ENCODE data around the gene FAIM2.

Gene FAIM2

DNA sequence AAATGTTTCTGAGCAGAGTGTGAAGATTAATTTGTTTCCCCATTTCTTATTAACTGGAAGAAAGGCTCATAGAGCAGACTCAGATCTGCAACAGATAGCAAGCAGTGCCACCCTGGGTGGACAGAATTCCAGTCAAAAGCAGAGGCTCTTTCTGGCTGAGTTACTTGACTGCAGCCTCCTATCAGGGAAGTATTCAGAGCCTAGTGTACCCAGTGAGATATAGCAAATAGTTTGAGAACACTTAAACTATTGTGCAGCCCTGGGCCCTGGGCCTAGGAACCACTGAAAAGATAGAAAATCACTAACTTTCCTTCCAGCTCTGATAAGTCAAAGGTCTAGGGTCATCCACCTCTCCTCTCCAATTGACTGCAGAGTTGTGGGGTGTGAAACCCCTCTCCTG lies 35.6 kb upstream of the FAIM2 start:
- no peak for DNase-seq

GRCh38 chr12:49937639-49938300 lies 34.1 kb upstream of the FAIM2 start:
- no peak for DNase-seq

DNA sequence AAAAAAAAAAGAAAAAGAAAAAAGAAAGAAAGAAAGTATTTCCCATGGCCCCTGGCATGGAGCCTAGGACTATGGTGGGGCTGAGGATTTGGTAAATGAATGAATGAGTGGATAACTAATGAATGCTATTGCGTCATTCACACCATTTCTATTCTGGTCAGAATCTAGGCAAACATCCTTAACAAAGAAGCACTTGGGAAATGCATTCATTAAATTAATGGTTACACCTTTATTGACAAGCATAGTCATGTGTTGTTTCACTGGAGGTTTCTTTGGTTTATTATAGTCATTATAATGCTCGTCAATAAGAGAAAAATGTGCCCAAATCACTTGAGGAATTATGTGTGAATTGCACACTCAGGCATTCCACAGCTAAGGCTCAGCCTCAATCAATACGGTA lies 33.2 kb upstream of the FAIM2 start:
- no peak for DNase-seq

- DNase-seq, result no peak
These were observed 30.8 kb upstream of the FAIM2 start for GRCh38 chr12:49934505-49934904.

DNA sequence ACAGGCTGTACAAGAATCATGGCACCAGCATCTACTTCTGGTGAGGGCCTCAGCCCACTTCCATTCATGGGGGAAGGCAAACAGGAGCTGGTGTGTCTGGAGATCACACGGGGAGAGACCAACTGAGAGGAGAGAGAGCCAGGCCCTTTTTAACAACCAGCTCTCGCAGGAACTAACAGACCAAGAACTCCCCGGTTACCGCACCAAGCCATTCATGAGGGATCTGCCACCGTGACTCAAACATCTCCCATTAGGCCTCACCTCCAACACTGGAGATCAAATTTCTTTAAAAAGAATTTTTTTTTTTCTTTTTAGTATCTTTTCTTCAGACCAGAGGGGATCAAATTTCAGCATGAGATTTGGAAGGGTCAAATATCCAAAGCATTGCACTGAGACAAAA lies 30.1 kb upstream of the FAIM2 start:
- DNase-seq, result no peak

DNA sequence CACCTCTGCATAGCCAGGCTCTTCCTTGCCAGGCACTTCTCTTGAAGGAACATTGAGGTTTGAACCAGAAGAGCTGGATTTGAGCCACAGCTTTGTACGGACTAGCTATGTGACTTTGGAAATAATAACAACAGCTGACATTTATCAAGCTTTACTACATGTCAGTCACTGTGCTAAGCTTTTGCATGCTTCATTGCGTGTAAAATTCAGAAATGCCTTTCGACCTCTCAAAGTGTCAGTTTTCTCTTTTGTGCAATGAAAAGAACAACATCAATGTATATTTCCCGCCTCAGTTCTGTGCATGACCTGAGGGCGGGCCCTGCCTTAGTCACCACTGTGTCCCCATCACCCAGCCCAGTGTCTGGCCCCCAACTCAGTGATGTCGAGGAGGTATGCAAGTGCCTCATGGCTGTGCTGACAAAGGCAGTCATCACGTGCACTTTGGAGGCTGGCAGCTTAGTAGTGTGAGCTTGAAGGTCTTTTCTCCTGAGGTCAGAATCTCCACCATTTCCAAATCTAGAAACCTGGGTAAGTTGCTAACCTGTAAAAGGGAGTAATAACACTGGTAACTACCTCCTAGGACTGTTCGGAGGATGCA lies 28.9 kb upstream of the FAIM2 start:
- no peak for DNase-seq

DNA sequence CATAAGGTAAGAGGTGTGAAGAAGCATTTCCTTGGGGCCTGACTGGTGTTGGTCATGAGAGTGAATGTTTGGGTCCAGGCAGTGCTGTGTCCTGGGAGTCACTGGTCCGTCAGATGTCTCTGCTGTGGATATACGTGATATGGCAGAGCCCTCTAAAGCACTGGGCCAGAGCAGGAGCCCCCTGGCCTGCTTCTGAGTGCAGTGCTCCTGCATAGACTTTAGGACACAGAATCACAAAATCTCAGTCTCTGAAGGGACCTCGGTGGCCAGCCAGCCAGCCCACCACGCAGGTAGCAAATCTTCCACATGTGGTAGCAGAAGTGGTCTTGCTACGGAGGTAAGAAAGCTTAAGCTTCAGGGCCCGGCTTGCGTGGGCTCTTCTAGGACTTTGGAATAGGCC lies 28.3 kb upstream of the FAIM2 start:
- no peak for DNase-seq

DNA sequence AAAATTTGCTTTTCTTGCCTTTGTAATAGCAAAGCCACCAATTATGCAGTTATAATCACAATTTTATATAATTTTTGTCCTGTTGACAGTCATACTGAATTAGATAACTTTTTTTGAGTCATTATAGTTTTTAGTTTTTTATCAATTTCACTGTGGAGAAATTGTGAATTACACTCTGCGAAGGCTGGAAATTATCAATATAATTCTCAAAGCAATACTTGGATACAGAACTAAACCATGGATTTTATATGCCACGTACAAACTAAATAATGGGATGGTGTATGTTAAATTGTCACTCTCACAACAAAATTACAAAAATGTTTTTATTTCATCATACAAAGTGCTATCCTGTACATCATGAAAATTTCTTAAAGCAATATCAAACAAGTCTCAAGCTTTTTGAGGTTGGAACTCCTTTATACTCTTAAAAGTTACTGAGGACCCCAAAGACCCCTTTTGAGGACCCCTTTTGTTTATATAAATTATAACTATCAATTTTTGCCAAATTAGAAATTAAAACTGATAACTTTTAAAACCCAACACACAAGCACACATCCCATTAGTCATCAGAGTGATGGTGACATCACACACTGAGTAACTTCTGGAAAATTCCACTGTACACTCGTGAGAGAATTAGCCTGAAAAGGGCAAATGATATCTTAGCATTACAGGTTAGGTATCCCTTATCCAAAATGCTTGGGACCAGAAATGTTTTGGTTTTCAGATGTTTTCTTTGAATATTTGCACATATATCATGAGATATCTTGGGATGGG lies 27.0 kb upstream of the FAIM2 start:
- no peak for DNase-seq

DNA sequence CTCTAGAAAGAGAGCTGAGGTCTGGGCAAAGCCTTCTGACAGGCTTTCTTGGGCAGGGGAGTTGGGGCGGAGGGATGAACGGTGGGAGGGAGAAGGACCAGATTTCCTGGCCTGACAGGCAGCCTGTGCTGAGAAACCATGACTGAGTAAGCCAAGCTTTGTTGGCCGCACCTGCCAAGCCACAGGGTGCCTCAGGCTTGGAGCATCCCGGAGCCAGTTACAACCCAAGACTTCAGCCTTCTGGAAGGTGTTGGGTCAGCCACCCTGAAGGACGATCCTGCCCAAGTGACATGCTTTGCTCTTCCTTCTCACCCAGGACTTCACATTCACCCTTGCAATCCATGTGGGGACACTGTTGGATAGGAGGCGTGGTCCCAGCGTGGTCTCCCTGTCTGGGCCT lies 25.9 kb upstream of the FAIM2 start:
- DNase-seq, result no peak

- DNase-seq, result no peak
These were observed 24.8 kb upstream of the FAIM2 start for GRCh38 chr12:49928471-49928870.

GRCh38 chr12:49925433-49926204 lies 21.9 kb upstream of the FAIM2 start:
- no peak for DNase-seq

DNA sequence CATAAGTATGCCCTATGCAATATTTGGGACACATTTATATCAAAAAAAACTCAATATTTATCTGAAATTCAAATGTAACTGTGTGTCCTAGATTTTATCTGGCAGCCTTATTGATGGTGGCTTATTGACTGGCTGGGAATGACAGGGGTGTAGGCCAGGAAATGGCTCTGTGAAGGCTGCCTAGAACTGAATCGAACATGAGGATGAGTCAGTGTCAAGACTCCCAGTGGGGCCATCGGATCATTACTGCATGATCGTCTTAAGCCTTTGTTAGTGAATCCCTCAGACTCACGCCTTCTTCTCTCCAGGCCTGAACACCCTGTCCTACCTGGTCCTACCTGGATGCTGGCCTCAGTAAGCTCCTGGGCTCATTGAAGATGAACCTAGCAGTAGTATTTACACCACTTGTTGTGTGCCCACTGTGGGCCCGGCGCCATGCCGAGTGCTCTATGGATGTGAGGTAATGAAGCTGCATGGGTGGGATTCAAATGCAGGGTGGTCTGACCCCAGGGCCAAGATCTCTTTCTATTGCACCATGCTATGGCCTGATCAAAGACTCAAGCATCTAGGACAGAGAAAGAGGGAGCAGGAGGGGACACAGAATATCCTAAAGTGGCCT lies 21.0 kb upstream of the FAIM2 start:
- no peak for DNase-seq

DNA sequence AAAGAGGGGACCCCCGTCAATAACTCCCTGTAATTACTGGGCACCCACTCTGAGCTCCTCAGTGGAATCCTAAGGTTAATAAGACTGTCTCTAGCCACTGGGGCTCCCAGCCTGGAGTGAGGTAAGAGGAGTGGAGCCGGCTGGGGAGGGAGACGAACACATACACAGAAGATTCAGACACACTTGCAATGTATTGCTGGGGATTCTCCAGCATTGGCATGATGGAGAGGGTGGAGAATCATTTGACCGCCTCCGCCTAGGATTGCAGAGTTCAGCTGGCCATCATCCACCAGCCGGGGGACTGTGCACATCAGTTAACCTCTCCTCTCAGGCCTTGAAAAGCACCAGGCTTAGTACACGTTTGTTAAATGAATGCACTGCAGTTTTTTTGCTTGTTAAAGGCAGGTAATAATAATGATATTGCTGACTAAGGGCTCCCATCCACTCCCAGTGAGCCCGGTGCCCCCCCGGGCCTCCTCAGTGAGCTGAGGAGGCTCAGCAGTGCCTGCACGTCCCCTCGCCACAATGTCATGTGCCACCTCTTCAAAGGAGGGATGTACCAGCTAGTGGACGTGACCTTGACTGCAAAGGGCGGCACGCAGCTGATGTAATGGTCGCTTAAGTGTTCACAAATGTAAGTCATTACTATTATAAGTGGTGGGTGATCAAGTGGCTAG lies 20.3 kb upstream of the FAIM2 start:
- DNase-seq, result no peak

DNA sequence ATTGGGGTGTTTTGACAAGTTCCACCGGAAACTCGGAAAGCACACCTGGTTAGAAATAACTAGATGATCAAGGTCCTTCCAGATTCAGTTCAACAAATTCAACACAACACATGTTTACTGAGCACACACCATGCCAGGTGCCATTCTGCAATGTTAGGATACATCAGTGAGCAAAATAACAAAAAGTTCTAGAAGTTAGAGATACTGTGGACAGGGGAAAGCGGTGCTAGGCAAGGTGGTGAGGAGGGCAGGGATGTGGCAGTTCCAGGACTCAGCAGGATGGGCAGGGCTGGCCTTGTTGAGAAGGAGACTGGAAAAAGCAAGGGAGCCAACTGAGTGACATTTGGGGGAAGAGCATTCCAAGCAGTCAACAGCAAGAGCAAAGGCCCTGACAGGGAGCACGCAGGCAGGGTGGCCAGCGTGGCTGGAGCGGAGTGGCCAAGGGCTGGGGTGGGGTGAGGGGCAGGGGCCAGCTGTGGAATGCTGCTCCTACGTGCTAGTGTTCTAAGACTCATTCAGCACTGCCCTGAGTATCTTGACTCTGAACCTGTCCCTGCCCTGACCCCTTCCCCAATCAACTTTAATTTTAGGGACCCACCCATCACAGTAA lies 19.4 kb upstream of the FAIM2 start:
- no peak for DNase-seq

- no peak for DNase-seq
These were observed 18.8 kb upstream of the FAIM2 start for GRCh38 chr12:49922349-49923034.

DNA sequence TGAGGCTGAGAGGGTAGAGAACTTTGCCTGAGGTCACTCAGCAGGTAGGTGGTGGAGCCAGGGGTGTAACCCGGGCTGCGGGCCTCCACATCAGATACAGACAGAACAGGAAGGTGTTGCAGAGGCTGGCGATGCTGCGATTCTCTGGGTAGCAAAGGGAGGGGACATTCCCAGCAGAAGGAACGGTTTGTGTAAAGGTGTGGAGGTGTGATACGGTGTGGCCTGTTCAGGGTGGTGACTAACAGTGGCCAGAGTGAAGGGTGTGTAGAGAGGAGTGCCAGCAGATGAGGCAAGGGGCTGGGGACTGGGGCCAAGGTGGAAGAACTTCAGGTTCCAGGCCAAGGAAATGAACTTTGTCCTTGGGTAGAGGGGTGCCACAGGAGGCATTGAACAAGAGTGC lies 18.2 kb upstream of the FAIM2 start:
- no peak for DNase-seq

DNA sequence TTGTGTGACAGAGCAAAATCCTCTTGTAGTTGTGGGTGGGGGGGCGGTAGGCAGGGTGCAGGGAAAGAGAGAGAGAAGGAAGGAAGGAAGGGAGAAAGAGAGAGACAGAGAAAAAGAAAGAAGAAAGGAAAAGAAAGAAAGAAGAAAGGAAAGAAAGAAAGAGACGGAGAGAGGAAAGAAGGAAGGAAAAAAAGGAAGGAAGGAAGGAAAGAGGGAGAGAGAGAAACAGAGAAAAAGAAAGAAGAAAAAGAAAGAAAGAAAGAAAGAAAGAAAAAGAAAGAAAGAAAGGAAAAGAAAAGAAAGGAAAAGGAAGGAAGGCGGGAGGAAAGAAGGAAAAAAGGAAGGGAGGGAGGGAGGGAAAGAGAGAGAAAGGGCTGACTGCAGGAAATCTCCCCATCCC lies 17.6 kb upstream of the FAIM2 start:
- no peak for DNase-seq

DNA sequence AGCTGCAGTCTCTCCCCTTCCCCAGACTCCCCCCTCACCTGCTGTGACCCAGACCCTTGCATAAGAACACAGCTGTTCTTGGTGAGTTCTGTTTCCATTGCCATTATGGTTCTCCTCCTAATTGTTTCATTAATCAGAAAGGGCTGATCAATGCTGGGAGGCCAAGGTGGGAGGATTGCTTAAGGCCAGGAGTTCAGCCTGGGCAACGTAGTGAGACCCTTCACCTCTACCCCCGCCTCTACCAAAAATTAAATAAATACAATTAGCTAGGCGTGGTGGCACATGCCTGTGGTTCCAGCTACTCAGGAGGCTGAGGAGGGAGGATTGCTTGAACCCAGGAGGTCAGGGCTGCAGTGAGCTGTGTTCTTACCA lies 17.2 kb upstream of the FAIM2 start:
- no peak for DNase-seq

DNA sequence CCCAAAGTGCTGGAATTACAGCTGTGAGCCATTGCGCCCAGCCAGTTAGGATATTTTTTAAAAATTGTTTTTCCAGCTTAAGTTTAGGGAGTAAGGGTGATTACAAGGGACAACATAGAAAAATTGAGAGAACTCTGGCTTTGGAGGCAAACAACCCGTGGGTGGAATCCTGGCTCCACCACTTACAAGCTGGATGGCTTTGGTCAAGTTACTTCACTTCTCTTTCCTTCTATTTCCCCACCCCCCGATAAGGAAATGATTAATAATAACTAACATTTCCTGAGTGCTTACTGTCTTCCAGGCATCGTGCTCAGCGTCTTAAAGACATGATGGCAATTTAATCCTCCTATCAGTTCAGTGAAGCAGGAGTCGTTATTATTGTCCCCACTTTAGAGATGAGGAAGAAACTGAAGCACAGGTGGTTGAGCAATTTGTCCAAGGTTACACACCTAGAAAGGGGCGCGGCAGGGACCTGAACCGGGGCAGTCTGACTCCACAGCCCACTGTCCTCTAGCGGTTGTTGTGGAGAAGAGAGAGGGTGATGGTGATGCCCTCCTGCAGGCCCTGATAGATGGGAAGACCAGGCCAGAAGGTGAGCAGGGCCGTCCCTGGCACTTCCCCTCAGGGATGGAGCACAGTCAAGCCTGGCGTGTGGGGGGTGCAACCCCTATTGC lies 16.7 kb upstream of the FAIM2 start:
- DNase-seq, result no peak

GRCh38 chr12:49917788-49918173 lies 14.1 kb upstream of the FAIM2 start:
- DNase-seq, result no peak

- DNase-seq, result no peak
These were observed 13.6 kb upstream of the FAIM2 start for GRCh38 chr12:49917166-49917787.

All from SHP77 treated with DMSO at 0.1 percent for 48 hours (cell line).